Measurements from ENCODE around the gene IPO9.

Gene IPO9

GRCh38 chr1:201906336-201906735, 77.4 kb downstream of the IPO9 start:
- DNase-seq (ENCODE audit: low read depth), result no peak

GRCh38 chr1:201907621-201908020, 78.7 kb downstream of the IPO9 start:
- no peak for DNase-seq (ENCODE audit: low read depth)

DNA sequence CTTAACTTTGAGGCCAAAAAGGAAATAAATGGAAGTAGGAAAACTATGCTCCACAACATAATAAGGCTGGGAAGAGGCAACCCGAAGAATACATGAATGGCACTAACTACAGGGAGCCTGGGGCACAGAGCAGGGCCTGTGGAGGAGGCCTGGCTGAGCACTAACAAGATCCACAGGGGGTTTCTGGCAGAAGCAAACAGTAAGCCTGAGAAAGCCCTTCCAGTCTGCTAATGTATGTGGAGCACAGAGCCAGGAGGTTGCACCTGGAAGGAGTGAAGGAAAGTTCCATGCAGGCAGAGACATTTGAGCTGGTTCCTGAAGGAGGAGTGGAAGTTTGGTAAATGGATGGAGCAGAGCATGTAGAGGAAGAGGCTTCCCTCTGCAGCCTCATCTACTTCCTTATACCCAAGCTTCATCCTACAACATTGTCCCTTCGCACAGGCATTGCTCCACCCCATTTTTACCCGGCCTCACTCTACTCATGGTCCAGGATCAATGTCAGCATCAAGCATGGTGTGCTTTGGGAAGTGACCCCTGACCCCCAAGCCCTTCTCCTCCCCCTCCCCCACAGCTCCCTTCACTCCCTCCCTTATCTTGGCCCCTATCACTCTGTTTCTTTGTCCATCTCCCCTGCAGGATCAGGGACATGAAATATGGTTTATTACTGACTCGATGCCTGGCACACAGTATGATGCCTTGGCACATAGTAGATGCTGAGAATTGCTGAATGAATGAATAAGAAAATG, 83.0 kb downstream of the IPO9 start:
- no peak for DNase-seq (ENCODE audit: low read depth)

DNA sequence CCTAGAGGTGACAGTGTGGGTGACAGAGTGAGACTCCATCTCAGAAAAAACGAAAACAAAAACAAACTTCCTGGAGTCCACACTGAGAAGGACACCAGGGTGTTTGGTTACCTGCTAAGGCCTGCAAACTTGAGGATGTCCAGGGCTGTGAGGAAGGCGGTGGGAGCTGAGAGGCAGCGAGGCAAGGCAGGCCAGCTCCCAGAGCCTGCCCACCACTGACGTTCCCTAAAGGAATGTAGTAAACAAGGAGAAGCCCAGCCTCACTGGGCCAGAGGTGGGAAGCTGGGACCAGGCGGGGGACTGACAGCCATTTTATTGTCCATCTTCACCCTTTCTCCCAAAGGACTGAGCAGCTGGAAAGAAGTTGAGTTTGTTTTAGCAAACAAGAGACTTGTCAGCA, 83.9 kb downstream of the IPO9 start:
- DNase-seq (ENCODE audit: low read depth), result no peak

- DNase-seq (ENCODE audit: low read depth), result no peak
These were observed 85.7 kb downstream of the IPO9 start for GRCh38 chr1:201914456-201915235.

DNA sequence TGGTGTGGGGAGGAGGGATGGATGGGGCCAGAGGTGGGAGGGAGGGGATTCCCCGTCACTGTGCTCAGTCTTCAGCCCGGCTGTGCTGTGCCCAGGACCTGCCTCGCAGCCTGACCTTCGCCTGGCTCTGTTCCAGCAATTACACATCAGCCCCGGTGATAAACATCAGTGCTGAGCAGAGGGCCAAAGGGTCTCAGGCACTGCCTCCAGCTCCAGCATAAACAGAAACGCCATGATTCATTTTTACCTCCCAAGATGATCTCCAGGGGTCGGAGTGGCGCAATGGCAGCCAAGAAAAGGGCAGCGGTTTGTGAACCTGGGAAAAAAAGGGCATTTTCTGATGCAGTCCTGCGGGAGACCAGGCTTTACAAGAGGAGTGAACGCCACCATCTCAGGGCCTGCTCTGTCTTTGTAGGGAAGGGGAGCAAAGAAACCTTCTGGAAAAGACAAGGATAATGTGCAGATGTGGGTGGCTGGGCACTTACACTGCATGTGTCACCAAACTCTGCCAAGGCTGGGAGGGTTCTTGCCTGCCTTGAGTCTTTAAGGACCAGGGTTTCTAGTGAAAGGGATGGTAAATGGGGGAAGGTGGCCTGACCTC, 87.8 kb downstream of the IPO9 start:
- DNase-seq (ENCODE audit: low read depth), result no peak

DNA sequence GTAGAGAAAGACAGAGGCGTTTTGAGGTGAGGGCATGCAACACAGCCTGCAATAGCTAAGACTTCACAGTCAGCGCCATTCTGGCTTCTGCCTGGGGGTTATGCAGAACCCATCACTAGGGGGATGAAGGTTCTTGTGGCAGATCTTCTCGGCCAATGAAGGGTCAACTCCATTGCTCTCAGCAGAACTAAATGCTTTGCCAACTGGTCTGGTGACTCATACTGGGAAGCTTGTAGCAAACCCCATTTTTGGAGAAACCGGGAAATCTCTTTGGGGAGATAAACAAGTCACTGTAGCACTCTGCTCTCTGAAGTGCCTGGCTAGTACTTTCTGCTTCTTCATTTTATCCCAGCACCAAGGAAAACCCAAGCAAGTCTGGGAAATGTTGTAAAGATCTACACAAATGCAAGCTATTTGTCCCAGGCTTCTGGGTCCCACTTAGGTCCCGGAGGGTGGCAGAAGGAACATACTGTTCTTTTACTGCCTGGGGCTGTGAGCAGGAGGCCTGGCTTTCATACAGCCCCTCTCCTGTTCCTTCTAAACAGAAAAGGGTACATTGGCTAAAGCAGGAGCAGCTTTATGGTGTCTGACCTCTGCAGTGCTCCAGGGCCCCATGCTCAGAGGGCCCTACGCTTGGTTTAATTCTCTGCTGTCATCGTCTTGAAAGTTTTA, 88.5 kb downstream of the IPO9 start:
- no peak for DNase-seq (ENCODE audit: low read depth)

- no peak for DNase-seq (ENCODE audit: low read depth)
These were observed 89.4 kb downstream of the IPO9 start for GRCh38 chr1:201918343-201918742.

- DNase-seq (ENCODE audit: low read depth), result no peak
These were observed 93.1 kb downstream of the IPO9 start for GRCh38 chr1:201921952-201922558.

GRCh38 chr1:201925301-201925567, 96.3 kb downstream of the IPO9 start:
- DNase-seq (ENCODE audit: low read depth), result no peak

DNA sequence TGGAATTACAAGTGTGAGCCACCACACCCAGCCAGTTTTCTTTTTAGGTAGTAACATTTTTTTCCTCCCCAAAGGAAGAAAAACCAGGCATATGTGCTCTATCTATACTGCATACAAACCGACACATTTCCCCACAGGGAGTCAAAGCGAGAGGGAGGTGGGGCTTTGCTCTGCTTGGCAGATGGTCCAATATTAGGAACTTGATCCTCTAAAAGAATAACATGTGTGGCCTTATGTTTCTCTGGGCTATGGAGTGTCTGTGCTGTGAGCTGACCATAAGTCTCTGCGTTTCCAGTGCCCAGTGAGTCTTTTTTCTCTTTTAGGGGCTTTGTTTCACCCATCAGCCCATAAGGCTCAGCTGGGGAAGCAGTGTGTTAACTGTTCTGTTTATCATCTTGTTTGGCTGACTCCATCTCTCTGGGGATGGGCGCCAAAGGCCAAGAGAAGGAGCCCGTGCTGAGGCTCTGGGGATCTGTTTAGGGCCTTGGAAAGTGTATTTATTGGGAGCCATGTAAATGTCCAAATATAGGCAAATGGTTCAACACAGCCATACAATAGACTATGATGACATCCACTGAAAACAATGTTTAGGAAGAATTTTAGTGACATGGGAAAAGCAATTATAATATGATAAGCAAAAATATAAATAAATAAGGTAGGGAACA, 97.2 kb downstream of the IPO9 start:
- DNase-seq (ENCODE audit: low read depth), result no peak

GRCh38 chr1:201928266-201928665, 99.3 kb downstream of the IPO9 start:
- DNase-seq (ENCODE audit: low read depth), result no peak

GRCh38 chr1:201930137-201930536, 101.2 kb downstream of the IPO9 start:
- DNase-seq (ENCODE audit: low read depth), result no peak

DNA sequence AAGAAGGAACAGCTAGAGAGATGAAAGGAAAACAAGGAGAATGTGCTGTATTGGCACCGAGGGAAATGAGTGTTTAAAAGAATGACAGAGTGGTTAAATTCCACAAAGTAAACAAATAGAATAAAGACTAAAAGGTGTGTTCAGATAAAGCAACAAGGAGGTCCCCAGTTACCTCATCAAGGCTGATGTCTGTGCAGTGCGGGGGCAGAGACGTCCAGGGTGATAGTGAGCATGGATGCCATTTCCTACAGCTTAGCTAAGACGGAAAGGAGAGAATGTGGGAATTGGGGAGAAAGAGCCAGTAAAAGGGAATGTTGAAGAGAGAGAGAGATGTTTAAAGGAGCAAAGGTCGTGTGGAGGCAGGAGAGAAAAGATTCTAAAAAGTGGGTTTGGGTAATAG, 101.8 kb downstream of the IPO9 start:
- no peak for DNase-seq (ENCODE audit: low read depth)
